ENCODE data around the gene RENBP.

RENBP gene

GRCh38 chrX:153920546-153920945 lies 23.9 kb downstream of the RENBP start:
- Histone ChIP-seq H3K9ac (ENCODE audit: low read length) (no peak overlapping the region), H3K27me3 (ENCODE audit: control insufficient read depth, insufficient read depth, low read length) (no peaks in the 10 kb centered on the region), H3K27ac (ENCODE audit: low read length) (no peak overlapping the region), H3K36me3 (ENCODE audit: control insufficient read depth, low read depth, low read length) (no peaks in the 10 kb centered on the region), H3K9me3 (ENCODE audit: control insufficient read depth, low read depth, low read length) (peaks cover 2% of the 10 kb centered on the region), H3K4me3 (ENCODE audit: low read length) (no peak overlapping the region), H3K4me1 (ENCODE audit: control insufficient read depth, low read depth, low read length) (peaks cover 1% of the 10 kb centered on the region)

GRCh38 chrX:153919281-153919680 lies 25.2 kb downstream of the RENBP start:
- no peak overlapping the region for H3K9ac ChIP-seq (ENCODE audit: low read length)
- H3K36me3 ChIP-seq (ENCODE audit: control insufficient read depth, low read depth, low read length), result no peaks in the 10 kb centered on the region
- H3K4me3 ChIP-seq (ENCODE audit: low read length), result no peak overlapping the region
- no peaks in the 10 kb centered on the region for H3K27me3 ChIP-seq (ENCODE audit: control insufficient read depth, insufficient read depth, low read length)
- no peaks in the 10 kb centered on the region for H3K4me1 ChIP-seq (ENCODE audit: control insufficient read depth, low read depth, low read length)
- H3K27ac ChIP-seq (ENCODE audit: low read length), result no peak overlapping the region
- H3K9me3 ChIP-seq (ENCODE audit: control insufficient read depth, low read depth, low read length), result peaks cover 2% of the 10 kb centered on the region

GRCh38 chrX:153917869-153918268 lies 26.6 kb downstream of the RENBP start:
- Histone ChIP-seq H3K4me3 (ENCODE audit: low read length) (no peak overlapping the region), H3K9ac (ENCODE audit: low read length) (no peak overlapping the region), H3K36me3 (ENCODE audit: control insufficient read depth, low read depth, low read length) (no peaks in the 10 kb centered on the region), H3K4me1 (ENCODE audit: control insufficient read depth, low read depth, low read length) (no peaks in the 10 kb centered on the region), H3K27ac (ENCODE audit: low read length) (no peak overlapping the region), H3K27me3 (ENCODE audit: control insufficient read depth, insufficient read depth, low read length) (no peaks in the 10 kb centered on the region), H3K9me3 (ENCODE audit: control insufficient read depth, low read depth, low read length) (peaks cover 2% of the 10 kb centered on the region)

- H3K9ac ChIP-seq (ENCODE audit: low read length), result no peak overlapping the region
- no peaks in the 10 kb centered on the region for H3K4me1 ChIP-seq (ENCODE audit: control insufficient read depth, low read depth, low read length)
- H3K27me3 ChIP-seq (ENCODE audit: control insufficient read depth, insufficient read depth, low read length), result no peaks in the 10 kb centered on the region
- no peak overlapping the region for H3K4me3 ChIP-seq (ENCODE audit: low read length)
- no peaks in the 10 kb centered on the region for H3K36me3 ChIP-seq (ENCODE audit: control insufficient read depth, low read depth, low read length)
- H3K9me3 ChIP-seq (ENCODE audit: control insufficient read depth, low read depth, low read length), result no peaks in the 10 kb centered on the region
- H3K27ac ChIP-seq (ENCODE audit: low read length), result no peak overlapping the region
These were observed 30.7 kb downstream of the RENBP start for GRCh38 chrX:153913701-153914100.

- H3K27ac ChIP-seq (ENCODE audit: low read length), result no peak overlapping the region
- H3K9me3 ChIP-seq (ENCODE audit: control insufficient read depth, low read depth, low read length), result no peaks in the 10 kb centered on the region
These were observed 31.2 kb downstream of the RENBP start for GRCh38 chrX:153913211-153913610.

DNA sequence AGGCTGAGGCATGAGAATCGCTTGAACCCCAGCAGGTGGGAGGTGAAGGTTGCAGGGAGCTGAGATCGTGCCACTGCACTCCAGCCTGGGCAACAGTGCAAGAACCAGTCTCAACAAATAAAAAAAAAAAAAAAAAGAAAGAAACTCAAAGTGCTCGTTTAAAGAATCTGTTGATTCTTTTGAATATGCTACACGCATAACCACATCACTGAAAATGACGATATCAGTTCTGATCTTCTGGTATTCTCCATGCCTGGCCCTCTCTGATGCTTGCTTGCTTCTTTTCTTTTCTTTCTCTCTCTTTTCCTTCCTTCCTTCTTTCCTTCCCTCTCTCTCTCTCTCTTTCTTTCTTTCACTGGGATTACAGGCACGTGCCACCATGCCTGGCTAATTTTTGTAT lies 32.6 kb downstream of the RENBP start:
- H3K4me1 ChIP-seq (ENCODE audit: control insufficient read depth, low read depth, low read length), result no peaks in the 10 kb centered on the region
- H3K27ac ChIP-seq (ENCODE audit: low read length), result no peak overlapping the region
- H3K4me3 ChIP-seq (ENCODE audit: low read length), result no peak overlapping the region
- H3K9ac ChIP-seq (ENCODE audit: low read length), result no peak overlapping the region
- H3K9me3 ChIP-seq (ENCODE audit: control insufficient read depth, low read depth, low read length), result no peaks in the 10 kb centered on the region
- no peaks in the 10 kb centered on the region for H3K36me3 ChIP-seq (ENCODE audit: control insufficient read depth, low read depth, low read length)
- H3K27me3 ChIP-seq (ENCODE audit: control insufficient read depth, insufficient read depth, low read length), result no peaks in the 10 kb centered on the region

More at GRCh38 chrX:153913211-153913610, 31.2 kb downstream of the RENBP start:
- no peak overlapping the region for H3K9ac ChIP-seq (ENCODE audit: low read length)
- no peak overlapping the region for H3K4me3 ChIP-seq (ENCODE audit: low read length)
- H3K4me1 ChIP-seq (ENCODE audit: control insufficient read depth, low read depth, low read length), result no peaks in the 10 kb centered on the region
- H3K36me3 ChIP-seq (ENCODE audit: control insufficient read depth, low read depth, low read length), result no peaks in the 10 kb centered on the region
- H3K27me3 ChIP-seq (ENCODE audit: control insufficient read depth, insufficient read depth, low read length), result no peaks in the 10 kb centered on the region

GRCh38 chrX:153910446-153910845 lies 34.0 kb downstream of the RENBP start:
- H3K27me3 ChIP-seq (ENCODE audit: control insufficient read depth, insufficient read depth, low read length), result no peaks in the 10 kb centered on the region
- no peaks in the 10 kb centered on the region for H3K4me1 ChIP-seq (ENCODE audit: control insufficient read depth, low read depth, low read length)
- H3K27ac ChIP-seq (ENCODE audit: low read length), result no peak overlapping the region

GRCh38 chrX:153909980-153910360 lies 34.5 kb downstream of the RENBP start:
- Histone ChIP-seq H3K27me3 (ENCODE audit: control insufficient read depth, insufficient read depth, low read length) (no peaks in the 10 kb centered on the region), H3K9ac (ENCODE audit: low read length) (no peak overlapping the region), H3K4me1 (ENCODE audit: control insufficient read depth, low read depth, low read length) (no peaks in the 10 kb centered on the region), H3K36me3 (ENCODE audit: control insufficient read depth, low read depth, low read length) (no peaks in the 10 kb centered on the region), H3K4me3 (ENCODE audit: low read length) (no peak overlapping the region), H3K9me3 (ENCODE audit: control insufficient read depth, low read depth, low read length) (no peaks in the 10 kb centered on the region), H3K27ac (ENCODE audit: low read length) (no peak overlapping the region)

More at GRCh38 chrX:153910446-153910845, 34.0 kb downstream of the RENBP start:
- H3K4me3 ChIP-seq (ENCODE audit: low read length), result no peak overlapping the region
- H3K9ac ChIP-seq (ENCODE audit: low read length), result no peak overlapping the region
- H3K36me3 ChIP-seq (ENCODE audit: control insufficient read depth, low read depth, low read length), result no peaks in the 10 kb centered on the region
- no peaks in the 10 kb centered on the region for H3K9me3 ChIP-seq (ENCODE audit: control insufficient read depth, low read depth, low read length)

DNA sequence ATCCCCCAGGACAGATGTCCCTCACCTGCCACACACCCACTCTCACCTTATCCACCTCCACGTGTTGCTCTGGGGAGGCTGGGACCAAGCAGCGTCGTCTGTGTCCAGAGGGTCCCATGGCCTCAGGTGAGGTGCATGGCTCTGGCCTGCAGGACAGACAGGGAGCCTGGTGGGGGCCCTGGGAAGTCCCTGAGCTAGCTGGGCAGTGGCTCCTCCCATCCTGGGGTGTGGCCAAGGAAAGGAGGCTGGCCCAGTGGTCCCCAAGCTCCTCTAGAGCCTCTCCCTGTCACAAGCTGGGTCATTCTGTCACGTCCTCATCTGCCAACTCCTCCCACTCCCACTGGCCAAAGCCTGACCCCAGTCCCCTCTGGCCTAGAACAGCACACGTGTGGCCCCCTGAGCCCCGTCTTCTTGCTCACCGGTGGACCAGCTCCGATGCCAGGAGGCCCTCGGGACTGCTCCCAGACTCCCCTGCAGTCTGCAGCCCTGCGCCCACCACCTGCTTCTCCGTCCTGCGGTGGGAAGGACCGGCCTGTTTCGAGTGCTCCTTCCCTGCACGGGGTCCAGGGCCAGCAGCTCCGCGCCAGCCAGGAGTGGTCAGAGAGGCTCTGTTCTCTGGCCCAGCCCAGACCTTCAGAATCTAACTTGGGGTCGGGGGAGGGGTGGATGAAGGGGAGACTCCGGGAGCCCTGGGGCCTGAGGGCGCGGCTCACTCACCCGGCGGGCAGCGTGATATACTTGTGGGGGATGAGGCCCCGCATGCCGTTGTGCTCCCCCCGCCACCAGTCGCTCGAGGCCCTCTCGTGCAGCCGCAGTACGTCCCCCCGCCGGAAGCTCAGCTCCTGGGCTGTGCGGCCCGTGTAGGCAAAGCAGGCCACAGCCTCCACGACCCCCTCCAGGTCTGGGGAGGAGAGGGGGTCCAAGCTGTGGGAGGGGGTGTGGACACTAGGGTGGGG lies 35.1 kb downstream of the RENBP start:
- H3K27me3 ChIP-seq (ENCODE audit: control insufficient read depth, insufficient read depth, low read length), result no peaks in the 10 kb centered on the region
- no peaks in the 10 kb centered on the region for H3K4me1 ChIP-seq (ENCODE audit: control insufficient read depth, low read depth, low read length)
- no peak overlapping the region for H3K27ac ChIP-seq (ENCODE audit: low read length)

GRCh38 chrX:153908219-153908860 lies 36.1 kb downstream of the RENBP start:
- Histone ChIP-seq H3K27ac (ENCODE audit: low read length) (no peak overlapping the region), H3K9me3 (ENCODE audit: control insufficient read depth, low read depth, low read length) (no peaks in the 10 kb centered on the region), H3K36me3 (ENCODE audit: control insufficient read depth, low read depth, low read length) (no peaks in the 10 kb centered on the region), H3K4me3 (ENCODE audit: low read length) (no peak overlapping the region), H3K9ac (ENCODE audit: low read length) (no peak overlapping the region), H3K4me1 (ENCODE audit: control insufficient read depth, low read depth, low read length) (no peaks in the 10 kb centered on the region), H3K27me3 (ENCODE audit: control insufficient read depth, insufficient read depth, low read length) (no peaks in the 10 kb centered on the region)

More for the DNA sequence above, 35.1 kb downstream of the RENBP start:
- H3K9me3 ChIP-seq (ENCODE audit: control insufficient read depth, low read depth, low read length), result no peaks in the 10 kb centered on the region
- H3K36me3 ChIP-seq (ENCODE audit: control insufficient read depth, low read depth, low read length), result no peaks in the 10 kb centered on the region
- H3K9ac ChIP-seq (ENCODE audit: low read length), result no peak overlapping the region
- no peak overlapping the region for H3K4me3 ChIP-seq (ENCODE audit: low read length)

- H3K36me3 ChIP-seq (ENCODE audit: control insufficient read depth, low read depth, low read length), result no peaks in the 10 kb centered on the region
- no peak overlapping the region for H3K27ac ChIP-seq (ENCODE audit: low read length)
- H3K4me3 ChIP-seq (ENCODE audit: low read length), result no peak overlapping the region
- H3K27me3 ChIP-seq (ENCODE audit: control insufficient read depth, insufficient read depth, low read length), result no peaks in the 10 kb centered on the region
- no peaks in the 10 kb centered on the region for H3K4me1 ChIP-seq (ENCODE audit: control insufficient read depth, low read depth, low read length)
- no peaks in the 10 kb centered on the region for H3K9me3 ChIP-seq (ENCODE audit: control insufficient read depth, low read depth, low read length)
- H3K9ac ChIP-seq (ENCODE audit: low read length), result no peak overlapping the region
These were observed 37.0 kb downstream of the RENBP start for GRCh38 chrX:153907456-153907855.

Data from iPS-18a (cell line).